ENCODE data around the gene APCDD1. TPM values are rescaled to one million over a fixed set of nuclear protein-coding genes. Genes with fewer than 3 reads are reported as not detected.
A peak's percentile ranks its signal among the peaks of the same experiment; 100 is the strongest.

Gene APCDD1
- total RNA-seq, 3 donors from 2014 or later (not counting 1 experiment from before 2014, with no cell fraction given), result 0.13 TPM; not detected in 2

- Histone ChIP-seq H3K36me3 (ENCODE audit: control insufficient read depth, insufficient read depth, low read length) (no peaks in the 10 kb centered on the region), H3K27ac (ENCODE audit: low read length) (no peak overlapping the region), H3K9me3 (ENCODE audit: control insufficient read depth, insufficient read depth, low read length) (no peaks in the 10 kb centered on the region), H3K4me1 (ENCODE audit: control insufficient read depth, insufficient read depth, low read length) (no peaks in the 10 kb centered on the region), H3K4me3 (ENCODE audit: low read length) (no peak overlapping the region), H3K27me3 (ENCODE audit: control insufficient read depth, insufficient read depth, low read length) (no peaks in the 10 kb centered on the region)
- ATAC-seq (no peak), DNase-seq (no peak)
- WGBS (ENCODE audit: insufficient coverage), result 86% methylated on average over 1 of the region's 2 CpGs
- H3K9me3 Mint-ChIP-seq, result no peaks in the 10 kb centered on the region
- H3K27me3 Mint-ChIP-seq (ENCODE audit: low read depth in 2 of 2), result peaks cover 12 to 32% of the 10 kb centered on the region in 2 donors
- TF ChIP-seq CTCF (IDR thresholded peaks at IDR 0.05), result no peak
- H3K4me1 Mint-ChIP-seq, result peaks cover 6 to 9% of the 10 kb centered on the region in 2 donors
- H3K36me3 Mint-ChIP-seq, result no peaks in the 10 kb centered on the region
- no peak overlapping the region for H3K27ac Mint-ChIP-seq
- no peak overlapping the region for H3K4me3 Mint-ChIP-seq
- intact Hi-C loops (cut with micrococcal nuclease), result no loop called here
Observed at GRCh38 chr18:10495936-10496335, 41.5 kb downstream of the APCDD1 start.

- peaks cover 12 to 45% of the 10 kb centered on the region in 2 donors for H3K27me3 Mint-ChIP-seq (ENCODE audit: low read depth in 2 of 2)
- H3K27ac ChIP-seq (ENCODE audit: low read length), result no peak overlapping the region
- DNase-seq (no peak), ATAC-seq (no peak)
- no peaks in the 10 kb centered on the region for H3K9me3 ChIP-seq (ENCODE audit: control insufficient read depth, insufficient read depth, low read length)
- no peak for TF ChIP-seq CTCF (IDR thresholded peaks at IDR 0.05)
- no peak overlapping the region for H3K4me3 ChIP-seq (ENCODE audit: low read length)
- H3K4me3 Mint-ChIP-seq, result no peak overlapping the region
- no peaks in the 10 kb centered on the region for H3K36me3 Mint-ChIP-seq
- H3K36me3 ChIP-seq (ENCODE audit: control insufficient read depth, insufficient read depth, low read length), result no peaks in the 10 kb centered on the region
- H3K27ac Mint-ChIP-seq, result no peak overlapping the region
- peaks cover 6 to 7% of the 10 kb centered on the region in 2 donors for H3K4me1 Mint-ChIP-seq
- H3K27me3 ChIP-seq (ENCODE audit: control insufficient read depth, insufficient read depth, low read length), result no peaks in the 10 kb centered on the region
- intact Hi-C loops (cut with micrococcal nuclease), result no loop called here
- no peaks in the 10 kb centered on the region for H3K9me3 Mint-ChIP-seq
- H3K4me1 ChIP-seq (ENCODE audit: control insufficient read depth, insufficient read depth, low read length), result no peaks in the 10 kb centered on the region
Observed at GRCh38 chr18:10497206-10497749, 42.8 kb downstream of the APCDD1 start.

GRCh38 chr18:10499230-10499629 is 44.8 kb downstream of the APCDD1 start:
- Histone ChIP-seq H3K4me1 (ENCODE audit: control insufficient read depth, insufficient read depth, low read length) (no peaks in the 10 kb centered on the region), H3K4me3 (ENCODE audit: low read length) (no peak overlapping the region), H3K9me3 (ENCODE audit: control insufficient read depth, insufficient read depth, low read length) (no peaks in the 10 kb centered on the region), H3K27me3 (ENCODE audit: control insufficient read depth, insufficient read depth, low read length) (no peaks in the 10 kb centered on the region), H3K27ac (ENCODE audit: low read length) (no peak overlapping the region), H3K36me3 (ENCODE audit: control insufficient read depth, insufficient read depth, low read length) (no peaks in the 10 kb centered on the region)
- intact Hi-C loops (cut with micrococcal nuclease), result no loop called here
- Mint-ChIP-seq H3K27ac (no peak overlapping the region), H3K36me3 (no peaks in the 10 kb centered on the region), H3K4me3 (no peak overlapping the region), H3K27me3 (ENCODE audit: low read depth in 2 of 2) (peaks cover 15 to 54% of the 10 kb centered on the region in 2 donors), H3K9me3 (no peaks in the 10 kb centered on the region), H3K4me1 (peaks cover 6 to 7% of the 10 kb centered on the region in 2 donors)
- WGBS (ENCODE audit: insufficient coverage), result 0% methylated on average over 3 of the region's 6 CpGs
- peak in 1 of 2 donors; percentile 26 for DNase-seq
- ATAC-seq, result peak in 2 of 3 donors; percentile 15 to 53
- no peak for TF ChIP-seq CTCF (IDR thresholded peaks at IDR 0.05)

- no peak overlapping the region for H3K27ac ChIP-seq (ENCODE audit: low read length)
- peaks cover 0 to 5% of the 10 kb centered on the region in 2 donors for H3K9me3 Mint-ChIP-seq
- DNase-seq (no peak), ATAC-seq (no peak)
- no peak for TF ChIP-seq CTCF (IDR thresholded peaks at IDR 0.05)
- 50% methylated on average over 1 of the region's 2 CpGs for WGBS (ENCODE audit: insufficient coverage)
- no peaks in the 10 kb centered on the region for H3K4me1 ChIP-seq (ENCODE audit: control insufficient read depth, insufficient read depth, low read length)
- no peak overlapping the region for H3K27ac Mint-ChIP-seq
- no peaks in the 10 kb centered on the region for H3K36me3 Mint-ChIP-seq
- H3K4me1 Mint-ChIP-seq, result peaks cover 6 to 7% of the 10 kb centered on the region in 2 donors
- H3K4me3 ChIP-seq (ENCODE audit: low read length), result no peak overlapping the region
- peaks cover 20 to 59% of the 10 kb centered on the region in 2 donors for H3K27me3 Mint-ChIP-seq (ENCODE audit: low read depth in 2 of 2)
- H3K4me3 Mint-ChIP-seq, result no peak overlapping the region
- H3K9me3 ChIP-seq (ENCODE audit: control insufficient read depth, insufficient read depth, low read length), result peaks cover 3% of the 10 kb centered on the region
- no peaks in the 10 kb centered on the region for H3K36me3 ChIP-seq (ENCODE audit: control insufficient read depth, insufficient read depth, low read length)
- H3K27me3 ChIP-seq (ENCODE audit: control insufficient read depth, insufficient read depth, low read length), result no peaks in the 10 kb centered on the region
- intact Hi-C loops (cut with micrococcal nuclease), result no loop called here
Observed at GRCh38 chr18:10500038-10500437, 45.6 kb downstream of the APCDD1 start.

Data from natural killer cell (primary cell).